ENCODE results near the gene CFAP74.

The CFAP74 gene

DNA sequence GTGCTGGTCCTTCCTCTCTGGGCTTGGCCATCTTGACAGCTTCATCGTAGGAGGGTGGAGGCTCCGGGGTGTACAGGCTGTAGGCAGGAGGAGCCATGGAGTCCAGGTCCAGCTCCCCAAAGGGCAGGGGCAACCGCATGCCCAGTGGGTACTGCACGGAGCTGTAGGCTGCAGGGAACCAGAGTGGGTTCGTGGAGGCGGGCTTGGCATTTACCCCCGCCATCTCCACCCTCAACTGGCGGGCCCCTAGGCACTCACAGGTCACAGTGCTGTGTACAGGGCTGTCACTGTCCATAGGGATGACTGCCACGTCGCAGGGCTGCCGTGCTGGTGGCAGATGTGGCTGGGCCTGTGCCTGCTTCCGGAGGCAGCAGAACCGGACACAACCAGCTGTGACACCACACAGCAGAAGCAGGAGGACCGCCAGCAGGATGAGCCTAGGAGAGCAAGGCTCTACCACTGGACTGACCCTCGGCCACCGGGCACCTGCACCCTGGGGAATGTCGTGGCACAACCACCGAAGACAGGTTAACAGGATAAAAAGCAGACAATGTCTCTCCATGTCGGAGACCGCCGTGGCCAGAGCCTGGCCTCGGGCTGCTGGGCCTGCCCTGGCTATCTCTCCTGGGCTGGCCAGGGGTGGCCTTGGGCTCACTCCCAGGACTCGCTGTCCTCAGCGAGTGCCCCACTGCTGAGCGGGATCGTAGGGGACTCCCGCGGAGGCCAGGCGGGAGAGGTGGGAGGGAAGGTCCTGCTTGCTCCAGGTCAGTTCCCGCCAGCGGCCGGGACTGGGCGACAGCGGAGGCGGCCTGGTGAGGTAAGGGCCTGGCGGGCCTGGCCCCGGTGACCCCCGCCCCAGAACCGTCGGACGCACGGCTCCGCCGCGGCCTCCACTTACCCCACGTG lies 85.3 kb downstream of the CFAP74 start:
- no peak for DNase-seq (ENCODE audit: low read depth in 1 of 2, low spot score in 1 of 2)

DNA sequence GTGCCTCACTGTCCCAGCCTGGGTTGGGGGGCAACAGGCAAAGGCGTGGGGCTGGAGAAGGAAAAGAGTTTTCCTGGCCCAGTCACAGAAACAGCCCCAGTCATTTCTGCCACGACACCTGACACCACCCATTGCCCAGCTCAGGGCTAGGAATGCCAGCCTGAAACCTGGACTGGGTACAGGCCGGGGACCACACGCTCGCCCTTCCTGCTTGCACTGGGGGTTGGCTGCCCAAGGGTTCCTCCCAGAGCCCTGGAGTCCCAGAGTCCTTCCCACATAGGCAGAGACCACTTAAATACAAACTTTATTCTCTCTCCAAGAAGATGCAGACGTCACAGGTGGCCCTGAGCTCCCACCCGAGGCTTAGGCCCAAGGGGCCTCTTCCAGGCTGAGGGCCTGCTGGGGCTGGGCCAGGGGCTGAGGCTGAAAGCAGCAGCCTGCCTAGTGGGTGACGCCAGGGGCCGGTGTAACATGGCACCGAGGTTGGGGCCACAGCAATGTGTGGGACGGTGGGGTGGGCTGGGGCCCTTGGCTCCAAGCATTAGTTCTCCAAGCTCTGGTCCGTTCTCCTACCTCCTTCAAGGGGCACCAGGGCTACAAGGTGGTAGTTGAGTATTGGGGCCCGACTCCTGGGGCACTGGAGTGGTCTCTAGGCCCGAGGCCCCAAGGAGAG lies 86.1 kb downstream of the CFAP74 start:
- no peak for DNase-seq (ENCODE audit: low read depth in 1 of 2, low spot score in 1 of 2)

DNA sequence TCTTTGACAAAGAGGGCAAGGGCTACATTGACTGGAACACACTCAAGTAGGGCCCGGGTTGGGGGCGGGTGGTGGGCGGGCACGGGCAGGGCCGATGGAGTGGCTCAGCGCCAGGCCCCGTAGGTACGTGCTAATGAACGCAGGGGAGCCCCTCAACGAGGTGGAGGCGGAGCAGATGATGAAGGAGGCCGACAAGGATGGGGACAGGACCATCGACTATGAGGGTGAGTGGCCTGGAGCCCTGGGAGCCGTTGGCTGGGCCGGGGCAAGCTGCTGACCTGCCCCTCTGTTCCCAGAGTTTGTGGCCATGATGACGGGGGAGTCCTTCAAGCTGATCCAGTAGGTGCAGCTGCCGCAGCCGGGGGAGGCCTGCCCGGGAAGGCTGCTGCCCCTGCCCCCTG lies 86.7 kb downstream of the CFAP74 start:
- DNase-seq (ENCODE audit: low read depth in 1 of 2, low spot score in 1 of 2), result no peak

DNA sequence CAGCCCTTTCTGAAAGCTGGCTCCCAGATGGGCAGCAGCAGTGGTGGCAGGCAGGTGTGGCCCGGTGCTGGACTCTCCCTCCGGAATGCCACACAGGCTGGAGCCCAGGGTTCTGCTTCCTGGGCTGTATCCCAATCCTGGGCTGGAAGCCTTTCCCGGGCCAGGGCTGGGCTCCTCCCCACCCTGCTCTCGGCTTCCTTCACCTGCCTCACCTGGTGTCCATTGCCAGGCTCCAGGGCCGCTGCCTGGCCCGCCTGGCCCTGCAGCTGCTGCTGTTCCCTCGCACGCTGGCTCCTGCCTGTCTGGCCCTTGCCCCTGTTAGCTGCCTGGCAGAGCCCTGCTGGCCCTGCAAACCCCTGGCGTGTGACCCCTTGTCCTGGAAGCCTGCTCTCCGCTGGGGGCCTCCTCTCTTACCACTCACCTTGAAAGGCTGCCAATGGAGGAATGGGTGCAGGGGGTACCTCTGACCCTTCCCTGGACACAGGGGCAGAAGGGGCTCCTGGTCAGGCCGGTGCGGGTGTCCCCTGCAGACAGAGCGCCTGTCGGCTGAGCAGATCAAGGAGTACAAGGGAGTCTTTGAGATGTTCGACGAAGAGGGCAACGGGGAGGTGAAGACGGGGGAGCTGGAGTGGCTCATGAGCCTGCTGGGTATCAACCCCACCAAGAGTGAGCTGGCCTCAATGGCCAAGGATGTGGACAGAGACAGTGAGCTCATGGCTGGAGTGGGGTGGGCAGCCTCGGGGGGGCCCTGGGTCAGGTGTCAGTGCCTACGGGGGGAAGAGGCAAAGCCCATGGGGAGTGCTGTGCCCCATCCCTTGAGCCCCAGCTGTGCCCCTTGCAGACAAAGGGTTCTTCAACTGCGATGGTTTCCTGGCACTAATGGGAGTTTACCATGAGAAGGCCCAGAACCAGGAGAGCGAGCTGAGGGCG lies 87.4 kb downstream of the CFAP74 start:
- no peak for DNase-seq (ENCODE audit: low read depth in 1 of 2, low spot score in 1 of 2)

DNA sequence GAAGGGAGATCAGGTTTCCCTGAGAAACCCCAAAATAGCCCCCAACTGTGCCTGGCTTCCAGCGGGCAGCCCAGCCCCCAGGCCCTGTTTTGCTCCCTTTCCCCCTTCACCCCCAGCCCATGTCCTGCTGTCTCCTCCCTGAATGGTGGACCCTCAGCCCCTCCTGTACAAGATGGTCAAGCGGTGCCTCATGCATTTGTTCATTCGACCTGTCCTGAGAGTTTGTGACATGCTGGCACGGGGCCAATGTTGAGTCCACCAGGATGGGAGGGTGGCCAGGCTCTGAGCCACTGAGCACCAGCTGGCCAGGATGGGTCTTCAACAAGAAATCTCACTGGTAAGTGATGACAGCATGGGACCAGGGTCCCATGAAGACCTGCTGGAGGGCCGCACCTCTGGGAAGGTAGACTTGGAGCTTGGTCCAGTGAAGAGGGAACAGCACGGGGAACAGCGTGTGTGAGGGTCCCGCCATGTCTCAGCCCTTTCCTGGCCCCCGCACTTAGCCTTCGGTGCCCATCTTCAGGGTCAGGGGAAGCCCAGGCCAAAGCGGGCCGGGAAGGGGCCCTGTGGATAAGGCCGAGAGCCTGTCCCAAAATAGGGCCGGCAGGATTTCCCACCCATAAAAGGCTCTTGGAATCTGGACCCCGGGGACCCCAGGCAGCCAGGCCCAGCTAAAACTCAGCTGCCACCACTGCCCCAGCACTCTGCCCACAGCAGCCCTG lies 88.5 kb downstream of the CFAP74 start, which contains the start of gene CALML6:
Gene CALML6, plus strand, starts transcription at position 290 of the 722 bp plus-strand sequence. Its CDS starts 21 bp downstream, at position 311.
- DNase-seq (ENCODE audit: low read depth in 1 of 2, low spot score in 1 of 2), result no peak

DNA sequence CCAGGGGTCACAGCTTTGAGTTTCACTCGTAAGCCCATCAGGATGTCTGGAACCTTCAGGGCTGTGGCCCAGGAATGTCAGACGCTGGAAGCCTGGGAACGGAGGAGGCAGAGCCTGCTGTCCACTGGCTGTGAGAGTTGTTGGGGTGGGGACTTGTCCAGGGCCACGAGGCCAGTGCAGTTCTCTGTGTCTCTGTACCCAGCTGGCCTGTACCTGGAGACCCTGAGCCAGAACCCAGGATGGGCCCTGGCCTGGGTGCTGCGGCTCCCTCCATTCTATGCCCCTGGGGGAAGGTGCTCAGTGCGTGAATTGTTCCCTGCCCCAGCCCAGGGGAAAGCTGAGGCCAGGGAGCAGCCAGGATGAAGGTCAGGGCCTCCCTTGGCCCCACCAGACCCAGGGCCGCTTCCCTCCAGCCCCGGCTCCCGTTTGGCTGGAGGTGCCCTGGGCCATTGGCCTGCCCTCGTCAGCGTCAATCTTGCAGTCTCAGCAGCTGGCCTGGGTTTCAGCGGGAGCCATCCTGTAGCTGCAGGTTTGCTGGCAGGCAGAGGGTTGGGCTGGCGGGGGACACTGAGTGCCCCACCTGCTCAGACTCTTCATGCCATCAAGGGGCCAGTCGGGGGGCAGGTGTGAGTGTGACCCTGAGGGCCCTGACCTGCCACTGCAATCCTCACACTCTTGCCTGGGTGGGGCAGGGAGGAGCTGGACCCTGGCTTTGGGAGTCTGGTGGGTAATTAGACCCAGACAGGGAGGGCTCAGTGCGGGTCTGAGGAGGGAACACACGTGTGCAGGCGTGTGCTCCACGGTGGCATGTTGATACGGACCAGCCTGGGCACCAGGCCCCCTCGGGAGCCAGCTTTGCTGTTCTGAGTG lies 89.2 kb downstream of the CFAP74 start:
- no peak for DNase-seq (ENCODE audit: low read depth in 1 of 2, low spot score in 1 of 2)

- DNase-seq (ENCODE audit: low read depth in 1 of 2, low spot score in 1 of 2), result no peak
Observed at GRCh38 chr1:1911350-1912041, 92.1 kb downstream of the CFAP74 start.

GRCh38 chr1:1910651-1911331 lies 92.8 kb downstream of the CFAP74 start:
- DNase-seq (ENCODE audit: low read depth in 1 of 2, low spot score in 1 of 2), result no peak

DNA sequence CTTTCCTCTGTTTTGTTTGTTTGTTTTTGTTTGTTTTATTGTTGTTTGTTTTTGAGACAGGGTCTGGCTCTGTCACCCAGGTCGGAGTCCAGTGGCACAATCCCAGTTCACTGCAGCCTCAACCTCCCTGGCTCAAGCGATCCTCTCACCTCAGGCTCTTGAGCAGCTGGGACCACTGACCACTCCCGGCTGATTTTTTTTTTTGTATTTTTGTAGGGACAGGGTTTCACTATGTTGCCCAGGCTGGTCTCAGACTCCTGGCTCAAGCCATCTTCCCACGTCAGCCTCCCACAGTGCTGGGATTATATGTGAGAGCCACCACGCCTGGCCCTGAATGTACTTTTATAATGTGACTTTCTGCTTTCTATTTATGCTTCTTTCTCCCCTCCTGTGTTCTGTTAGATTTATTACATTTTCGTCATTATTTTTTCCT lies 93.5 kb downstream of the CFAP74 start:
- no peak for DNase-seq (ENCODE audit: low read depth in 1 of 2, low spot score in 1 of 2)

DNA sequence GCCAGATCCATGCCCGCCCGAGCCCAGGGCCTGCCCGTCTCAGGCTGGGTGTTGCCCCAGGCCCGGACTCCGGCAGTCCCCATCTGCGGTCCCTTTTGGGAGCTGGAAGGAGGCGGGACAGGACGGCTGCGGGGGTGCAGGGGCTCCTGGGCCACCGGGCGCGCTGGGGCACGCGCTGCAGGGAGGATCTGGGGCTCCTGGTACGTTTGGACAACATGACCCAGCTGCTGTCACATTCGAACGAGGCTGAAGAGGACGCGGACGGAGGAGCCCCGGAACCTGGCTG lies 95.1 kb downstream of the CFAP74 start:
- DNase-seq (ENCODE audit: low read depth in 1 of 2, low spot score in 1 of 2), result no peak

DNA sequence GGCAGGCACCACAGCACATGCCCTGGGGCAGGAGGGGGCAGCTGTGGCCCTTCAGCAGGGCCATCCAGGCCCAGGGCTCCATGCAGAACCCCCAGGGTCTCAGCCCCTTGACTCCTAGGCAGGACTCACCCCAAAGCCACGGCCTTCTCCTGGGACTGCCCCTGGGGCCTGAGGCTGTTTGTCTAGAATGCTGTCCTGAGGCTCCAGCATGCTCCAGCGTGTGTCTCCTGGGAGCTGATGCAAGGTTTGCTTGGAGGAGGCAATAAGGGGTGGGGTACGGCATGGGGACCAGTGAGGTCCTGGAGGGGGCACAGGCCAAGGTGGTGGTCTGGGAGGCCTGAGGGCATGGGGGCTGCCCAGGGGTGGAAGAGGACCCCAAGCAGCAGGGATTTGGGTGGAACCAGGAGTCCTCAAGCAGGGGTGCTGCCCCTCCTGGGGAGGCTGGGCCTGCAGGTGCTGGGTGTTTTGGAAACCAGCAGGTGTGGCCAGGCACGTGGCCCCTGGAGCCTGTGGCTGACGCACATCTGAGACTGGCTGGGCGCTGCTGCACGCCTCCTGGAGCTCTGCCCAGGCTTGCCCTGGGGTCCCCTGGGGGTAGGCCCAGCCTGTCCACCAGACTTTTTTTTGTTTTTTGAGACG lies 96.4 kb downstream of the CFAP74 start:
- DNase-seq (ENCODE audit: low read depth in 1 of 2, low spot score in 1 of 2), result no peak

- peak; percentile 35 to 47 for DNase-seq (ENCODE audit: low read depth in 1 of 2, low spot score in 1 of 2)
Observed at GRCh38 chr1:1906185-1907097, 97.1 kb downstream of the CFAP74 start.

- no peak for DNase-seq (ENCODE audit: low read depth in 1 of 2, low spot score in 1 of 2)
Observed at GRCh38 chr1:1903224-1903623, 100.4 kb downstream of the CFAP74 start.

GRCh38 chr1:1901641-1902294 lies 101.8 kb downstream of the CFAP74 start:
- no peak for DNase-seq (ENCODE audit: low read depth in 1 of 2, low spot score in 1 of 2)

DNA sequence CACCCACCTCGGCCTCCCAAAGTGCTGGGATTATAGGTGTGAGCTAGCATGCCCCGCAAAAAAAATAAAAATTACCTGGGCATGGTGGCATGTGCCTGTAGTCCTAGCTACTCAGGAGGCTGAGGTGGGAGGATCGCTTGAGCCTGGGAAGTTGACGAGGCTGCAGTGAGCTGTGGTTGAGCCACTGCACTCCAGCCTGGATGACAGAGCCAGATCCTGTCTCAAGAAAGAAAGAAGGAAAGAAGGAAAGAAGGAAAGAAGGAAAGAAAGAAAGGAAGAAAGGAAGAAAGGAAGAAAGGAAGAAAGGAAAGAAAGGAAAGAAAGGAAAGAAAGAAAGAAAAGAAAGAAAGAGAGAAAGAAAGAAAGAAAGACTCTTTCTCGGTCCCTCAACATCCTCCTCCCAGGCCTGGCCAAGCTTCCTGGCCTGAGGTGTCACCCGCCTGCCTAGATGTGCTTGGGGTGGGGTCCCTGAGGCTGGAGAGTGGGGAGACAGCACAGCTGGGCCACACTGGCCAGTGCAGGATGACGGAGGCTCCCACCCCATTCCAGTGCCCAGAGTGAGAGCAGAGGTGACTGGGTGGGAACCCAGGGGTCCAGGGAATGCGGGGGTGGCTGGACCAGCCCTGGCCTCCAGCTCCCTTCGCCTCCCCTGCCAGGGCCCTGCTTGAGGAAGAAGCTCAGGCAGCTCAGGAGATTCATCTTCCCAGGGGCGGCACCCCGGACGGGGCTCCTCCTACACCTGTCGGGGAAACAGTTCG lies 102.5 kb downstream of the CFAP74 start:
- no peak for DNase-seq (ENCODE audit: low read depth in 1 of 2, low spot score in 1 of 2)

DNA sequence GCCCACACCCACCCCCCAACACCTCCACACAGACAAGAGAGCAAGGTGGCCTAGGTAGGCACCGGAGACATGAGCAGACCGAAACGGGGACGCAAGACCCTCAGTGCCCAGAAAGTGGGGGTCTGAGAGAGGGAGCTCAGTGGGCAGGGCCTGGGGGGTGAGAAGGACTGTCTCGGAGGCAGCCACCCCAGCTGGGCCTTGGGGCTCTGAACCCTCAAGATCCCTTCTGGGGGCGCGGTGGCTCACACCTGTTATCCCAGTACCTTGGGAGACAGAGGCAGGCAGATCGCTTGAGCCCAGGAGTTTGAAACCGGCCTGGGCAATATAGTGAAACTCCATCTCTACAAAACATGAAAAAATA lies 103.6 kb downstream of the CFAP74 start:
- no peak for DNase-seq (ENCODE audit: low read depth in 1 of 2, low spot score in 1 of 2)
